HG03432 (cell line): ENCODE data around the gene SYT2.

ENCODE experiments used
- ATAC-seq: cut with Tn5 transposase; IDR thresholded peaks from one replicate; pipeline ENCODE4 v1.9.1; 2021; ENCODE audit warnings: mild to moderate bottlenecking, moderate library complexity; ENCODE audit not compliant: unreplicated experiment

Gene SYT2

GRCh38 chr1:202680586-202681352 lies 29.5 kb downstream of the SYT2 start:
- no peak for ATAC-seq

- ATAC-seq: no peak
Measured at GRCh38 chr1:202679406-202680177, 30.7 kb downstream of the SYT2 start.

DNA sequence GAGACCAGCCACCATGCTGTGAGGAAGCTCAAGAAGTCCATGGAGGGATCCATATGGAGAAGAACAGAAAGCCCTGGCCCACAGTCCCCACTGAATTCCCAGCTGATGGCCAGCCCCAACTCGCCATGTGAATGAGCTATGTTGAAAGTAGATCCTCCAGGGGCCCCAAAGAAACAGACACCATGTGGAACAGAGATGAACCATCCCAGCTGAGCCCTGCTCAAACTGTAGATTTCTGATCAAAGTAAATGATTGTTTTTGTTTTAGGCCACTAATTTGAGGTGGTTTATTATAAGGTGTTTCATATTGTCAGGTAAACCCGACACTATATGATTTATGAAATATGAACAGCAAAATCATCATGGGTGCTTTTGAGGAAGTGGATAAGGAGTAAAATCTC lies 32.8 kb downstream of the SYT2 start:
- no peak for ATAC-seq

DNA sequence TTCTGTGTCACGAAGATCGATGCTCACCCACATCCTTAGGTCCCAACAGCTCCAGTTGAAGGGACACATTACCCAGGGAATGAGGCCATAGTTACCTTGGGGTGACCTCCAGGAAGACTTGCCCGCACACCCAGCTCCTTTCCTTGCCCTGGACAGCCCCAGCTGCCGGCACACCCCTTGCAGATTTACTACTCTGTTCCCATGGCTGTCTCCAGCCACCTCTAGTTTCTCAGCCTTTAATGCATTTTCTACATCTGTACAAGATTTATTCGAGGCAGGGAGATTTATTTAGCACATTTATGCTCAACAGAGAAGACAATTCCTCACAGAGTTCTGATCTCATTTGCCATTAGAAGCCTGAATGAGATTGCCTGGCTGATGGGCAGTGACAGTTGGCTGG lies 36.7 kb downstream of the SYT2 start:
- ATAC-seq: no peak

DNA sequence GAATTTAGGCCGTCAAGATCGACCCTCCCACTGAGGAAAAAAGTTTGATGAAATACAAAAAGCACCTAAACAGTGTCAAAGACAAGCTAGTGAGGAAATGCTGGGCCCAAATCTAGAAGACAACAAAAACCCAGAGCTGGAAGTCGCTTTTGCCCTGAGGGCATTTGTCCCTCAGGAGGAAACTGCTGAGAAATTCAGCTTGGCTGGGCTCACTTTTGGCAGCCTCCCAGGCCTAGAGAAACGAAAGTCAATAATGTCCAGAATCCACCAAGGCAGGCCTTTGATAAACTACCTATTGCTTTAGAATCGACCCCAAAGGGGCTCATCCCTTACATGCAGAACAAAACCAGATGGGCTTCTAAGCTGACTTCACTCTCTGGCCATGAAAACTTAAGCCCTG lies 38.9 kb downstream of the SYT2 start:
- ATAC-seq: no peak

DNA sequence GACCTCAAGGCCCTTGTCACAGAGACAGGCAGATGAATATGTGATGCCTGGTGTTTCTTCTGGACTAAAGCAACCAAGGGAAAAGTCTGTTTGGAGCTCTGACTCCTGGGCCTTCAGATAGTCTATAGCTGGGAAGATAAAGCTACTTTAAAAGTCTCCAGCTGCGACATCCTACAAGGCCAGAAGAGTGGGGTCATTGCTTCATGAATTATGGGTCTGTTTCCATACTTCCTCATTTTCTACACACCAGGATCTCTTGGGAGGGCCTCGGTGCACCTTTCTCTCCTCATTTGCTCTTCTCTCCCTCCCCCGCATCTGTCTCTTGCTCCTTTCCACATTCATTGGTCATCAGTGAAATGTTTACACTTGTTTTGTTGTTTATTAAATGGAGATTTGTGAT lies 44.8 kb downstream of the SYT2 start:
- no peak for ATAC-seq

GRCh38 chr1:202664083-202664482 lies 46.2 kb downstream of the SYT2 start:
- no peak for ATAC-seq

DNA sequence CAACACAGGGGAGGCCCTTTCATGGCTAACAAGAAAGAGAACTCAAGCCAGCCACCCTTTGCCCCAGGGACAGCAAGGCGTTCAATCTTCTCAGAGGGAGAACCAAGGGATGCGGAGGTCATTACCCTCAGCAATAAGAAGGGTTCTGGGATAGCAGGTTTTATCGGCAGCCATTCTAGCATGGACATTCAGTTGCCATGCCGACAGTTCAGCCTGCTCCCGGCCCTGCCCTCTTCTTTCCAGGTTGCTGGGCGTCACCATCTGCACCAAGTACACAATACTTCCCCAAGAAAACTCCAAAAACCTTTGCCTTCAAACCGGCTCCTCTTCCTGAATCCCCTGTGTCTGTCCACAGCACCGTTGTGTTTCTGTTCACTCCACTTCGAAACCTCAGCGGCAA lies 47.1 kb downstream of the SYT2 start:
- ATAC-seq: no peak

DNA sequence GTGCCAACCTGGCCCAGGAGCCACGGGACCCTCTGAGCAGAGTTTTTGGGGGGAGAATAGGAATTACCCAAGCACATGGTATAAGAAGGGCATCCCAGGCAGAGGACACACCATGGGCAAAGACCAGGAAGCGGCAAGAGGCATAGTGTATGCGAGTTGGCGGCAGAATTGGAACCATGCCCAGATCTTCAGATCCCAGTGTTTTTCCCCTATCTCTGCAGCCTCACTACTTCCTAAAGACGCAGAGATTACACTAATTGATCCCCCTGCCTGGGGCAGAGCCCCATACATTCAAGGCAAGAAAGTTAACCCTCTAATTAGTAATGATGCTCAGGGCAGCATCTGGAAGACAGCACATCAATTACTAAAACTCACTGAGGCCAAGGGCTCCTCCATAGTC lies 48.2 kb downstream of the SYT2 start:
- no peak for ATAC-seq

DNA sequence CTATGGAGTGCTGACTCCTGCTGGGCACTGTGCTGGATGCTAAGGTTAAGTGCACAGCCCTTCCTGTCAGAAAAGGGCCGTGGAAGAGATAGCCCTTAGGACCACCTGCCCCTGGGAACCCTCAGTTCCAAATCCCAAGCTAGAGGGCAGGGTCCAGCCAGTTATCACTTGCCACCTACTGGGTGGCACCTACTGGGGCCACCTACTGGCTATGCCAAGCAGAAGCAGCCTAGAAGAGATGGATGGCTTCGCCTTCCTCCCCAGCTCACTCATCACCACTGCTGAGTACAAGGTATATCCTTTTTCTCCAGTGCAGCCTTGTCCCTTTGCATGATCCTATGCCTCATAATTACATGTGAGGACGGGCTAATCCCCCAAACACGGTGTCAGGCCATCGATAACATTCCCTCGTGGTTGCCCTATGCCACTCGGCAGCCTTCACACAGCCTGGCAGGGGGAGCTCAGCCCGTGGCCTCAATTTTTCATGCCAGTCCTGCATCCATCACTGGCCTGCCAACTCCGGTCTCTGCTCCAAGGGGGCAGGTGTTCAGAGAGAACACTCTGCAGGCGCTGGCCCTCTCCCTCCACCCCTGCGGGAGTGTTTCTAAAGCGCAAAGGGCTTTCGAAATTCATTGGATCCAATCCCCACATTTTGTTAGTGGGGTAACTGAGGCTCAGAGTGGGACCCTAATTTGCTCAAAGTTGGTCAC lies 49.0 kb downstream of the SYT2 start:
- no peak for ATAC-seq

GRCh38 chr1:202659974-202660373 lies 50.3 kb downstream of the SYT2 start:
- ATAC-seq: no peak

GRCh38 chr1:202659541-202659940 lies 50.7 kb downstream of the SYT2 start:
- no peak for ATAC-seq

DNA sequence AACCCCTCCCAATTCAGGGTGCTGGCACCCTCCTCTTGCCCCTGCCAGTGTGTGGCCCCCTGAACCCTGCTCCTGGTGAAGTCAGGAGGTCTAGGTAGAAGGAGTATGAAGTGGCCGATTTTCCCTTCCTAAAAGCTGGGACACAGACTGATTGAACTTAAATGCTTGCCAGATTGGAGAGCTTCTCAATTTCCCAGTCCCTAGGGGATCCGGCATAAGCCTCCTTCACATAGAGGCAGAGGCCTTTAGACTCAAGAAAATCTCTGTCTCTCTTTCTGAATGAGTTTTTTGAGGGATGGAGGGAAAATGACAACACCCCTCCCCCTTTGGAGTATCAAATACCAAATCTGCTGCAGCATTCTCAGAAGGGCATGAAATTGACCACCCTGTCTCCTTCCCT lies 51.5 kb downstream of the SYT2 start:
- ATAC-seq: no peak

- no peak for ATAC-seq
Measured at GRCh38 chr1:202658251-202658759, 51.9 kb downstream of the SYT2 start.

DNA sequence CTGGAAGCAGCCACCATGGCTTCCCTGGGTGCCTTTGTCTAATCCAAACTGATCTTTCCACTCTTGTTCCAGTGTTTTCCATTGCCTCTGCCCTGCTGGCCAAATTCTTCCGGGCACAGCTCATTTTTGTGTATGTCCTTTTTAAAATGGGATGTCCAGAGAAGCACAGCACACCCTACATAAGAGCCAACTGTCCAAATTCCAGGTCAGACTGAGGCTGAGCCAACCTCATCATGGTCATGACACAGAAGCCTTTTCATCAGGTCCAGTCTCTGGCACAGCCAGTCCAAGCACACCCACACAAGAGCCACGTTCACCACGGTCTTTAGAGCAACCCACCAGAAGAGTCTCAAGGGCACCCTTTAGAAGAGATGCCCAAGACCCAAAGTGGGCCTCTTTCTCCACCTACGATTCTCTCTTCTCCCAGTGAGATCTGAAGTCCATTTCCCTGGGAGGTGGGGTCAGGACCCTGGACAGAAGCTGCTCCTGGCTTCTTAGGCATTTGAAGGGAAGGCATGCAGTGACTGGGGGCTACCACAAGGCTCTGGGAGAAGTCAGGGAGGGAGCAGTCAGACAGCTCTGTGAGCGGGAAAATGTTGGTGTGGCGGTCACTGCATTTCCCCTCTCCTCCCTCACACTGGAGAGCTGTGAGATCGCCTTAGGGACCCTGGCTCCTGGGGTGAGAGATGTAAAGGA lies 53.2 kb downstream of the SYT2 start:
- no peak for ATAC-seq

DNA sequence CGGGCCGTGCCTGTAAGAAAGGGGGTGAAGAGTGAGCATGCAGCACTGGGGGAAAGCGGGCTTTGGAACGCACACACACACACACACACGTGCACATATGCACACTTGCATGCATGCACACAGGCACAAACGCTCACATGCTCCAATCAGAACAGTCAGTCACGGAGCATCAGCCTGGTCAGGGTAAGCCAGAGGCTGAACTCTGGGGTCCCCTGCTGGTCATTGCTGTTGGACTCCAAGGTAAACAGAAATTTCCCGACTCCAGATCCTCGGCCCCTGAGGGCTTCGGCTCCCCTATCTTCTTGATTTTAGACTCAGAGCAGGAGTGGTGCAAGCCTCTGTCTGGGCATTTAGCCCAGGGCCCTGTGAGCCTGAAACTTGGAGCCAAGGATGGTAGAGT lies 54.2 kb downstream of the SYT2 start:
- no peak for ATAC-seq

- ATAC-seq: no peak
Measured at GRCh38 chr1:202654079-202654478, 56.2 kb downstream of the SYT2 start.

- ATAC-seq: no peak
Measured at GRCh38 chr1:202649553-202650392, 60.5 kb downstream of the SYT2 start.

GRCh38 chr1:202648605-202649226 lies 61.5 kb downstream of the SYT2 start:
- no peak for ATAC-seq

GRCh38 chr1:202645097-202645476 lies 65.2 kb downstream of the SYT2 start:
- ATAC-seq: no peak
